Activated CD8-positive, alpha-beta memory T cell treated with anti-CD3 and anti-CD28 coated beads for 1 hour (primary cell): ENCODE results near the gene TNNI3.
"Not testable (repeated sequence)": the region's sequence is repeated elsewhere in the genome, so short reads cannot be mapped to it uniquely, and the experiment has no call there.

Experiments
- DNase-seq, 2 donors: peaks; one replicate each; pipeline ENCODE4 v3.0.0-alpha.2; 2020; ENCODE audit warnings: low read depth in 1 of 2; ENCODE audit errors: extremely low read depth in 1 of 2

The TNNI3 gene

GRCh38 chr19:55114566-55115145, 42.9 kb downstream of the TNNI3 start:
- DNase-seq: no peak

GRCh38 chr19:55113570-55114039, 43.9 kb downstream of the TNNI3 start:
- no peak for DNase-seq

- no peak for DNase-seq
These were observed 44.6 kb downstream of the TNNI3 start for GRCh38 chr19:55112777-55113569.

- no peak for DNase-seq
These were observed 45.2 kb downstream of the TNNI3 start for GRCh38 chr19:55112246-55112776.

GRCh38 chr19:55111238-55111831, 46.2 kb downstream of the TNNI3 start:
- no peak for DNase-seq

- no peak for DNase-seq
These were observed 47.8 kb downstream of the TNNI3 start for GRCh38 chr19:55109527-55110291.

GRCh38 chr19:55107252-55107651, 50.3 kb downstream of the TNNI3 start:
- DNase-seq: not testable (repeated sequence)

GRCh38 chr19:55106591-55106990, 50.9 kb downstream of the TNNI3 start:
- DNase-seq: no peak

- no peak for DNase-seq
These were observed 52.3 kb downstream of the TNNI3 start for GRCh38 chr19:55105237-55105636.

GRCh38 chr19:55103190-55103589, 54.3 kb downstream of the TNNI3 start:
- no peak for DNase-seq
